ENCODE data around the gene ADGRG7.

DNA sequence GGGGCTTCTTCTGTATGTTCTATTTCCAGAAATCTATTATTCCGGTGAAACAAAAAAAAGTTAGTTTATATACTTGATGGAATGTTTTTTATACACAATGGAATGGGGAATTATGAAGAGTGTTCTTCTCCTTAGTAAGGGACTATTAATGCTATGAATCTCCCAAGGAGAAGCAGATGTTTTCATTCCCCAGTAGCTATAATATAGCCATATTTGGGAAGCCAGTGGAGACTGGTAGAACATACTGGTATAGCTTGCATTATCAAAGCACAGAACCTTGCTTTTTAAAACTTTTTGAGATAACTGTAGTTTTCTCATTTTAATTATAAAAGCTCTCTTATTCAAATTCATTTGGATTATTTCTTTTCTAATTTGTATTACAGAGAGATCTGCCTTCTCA is 38.3 kb downstream of the ADGRG7 start:
- TF ChIP-seq, protein P1, sequence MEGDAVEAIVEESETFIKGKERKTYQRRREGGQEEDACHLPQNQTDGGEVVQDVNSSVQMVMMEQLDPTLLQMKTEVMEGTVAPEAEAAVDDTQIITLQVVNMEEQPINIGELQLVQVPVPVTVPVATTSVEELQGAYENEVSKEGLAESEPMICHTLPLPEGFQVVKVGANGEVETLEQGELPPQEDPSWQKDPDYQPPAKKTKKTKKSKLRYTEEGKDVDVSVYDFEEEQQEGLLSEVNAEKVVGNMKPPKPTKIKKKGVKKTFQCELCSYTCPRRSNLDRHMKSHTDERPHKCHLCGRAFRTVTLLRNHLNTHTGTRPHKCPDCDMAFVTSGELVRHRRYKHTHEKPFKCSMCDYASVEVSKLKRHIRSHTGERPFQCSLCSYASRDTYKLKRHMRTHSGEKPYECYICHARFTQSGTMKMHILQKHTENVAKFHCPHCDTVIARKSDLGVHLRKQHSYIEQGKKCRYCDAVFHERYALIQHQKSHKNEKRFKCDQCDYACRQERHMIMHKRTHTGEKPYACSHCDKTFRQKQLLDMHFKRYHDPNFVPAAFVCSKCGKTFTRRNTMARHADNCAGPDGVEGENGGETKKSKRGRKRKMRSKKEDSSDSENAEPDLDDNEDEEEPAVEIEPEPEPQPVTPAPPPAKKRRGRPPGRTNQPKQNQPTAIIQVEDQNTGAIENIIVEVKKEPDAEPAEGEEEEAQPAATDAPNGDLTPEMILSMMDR (IDR thresholded peaks at IDR 0.05): no peak
- TF ChIP-seq ZFX (IDR thresholded peaks at IDR 0.05; ENCODE audit: borderline replicate concordance): no peak
